GM23338 (cell line): ENCODE measurements around the gene SUB1. TPM values are rescaled to one million over a fixed set of nuclear protein-coding genes. Genes with fewer than 3 reads are reported as not detected.

ENCODE experiments used
- ATAC-seq: fragments of 200-7000 bp; cut with Tn5 transposase; 3 replicates; pipeline ENCODE4 v1.9.1; 2020
- DNase-seq: peaks from one replicate; pipeline ENCODE4 v3.0.0-alpha.2; 2015; ENCODE audit warnings: low spot score
- H2AFZ ChIP-seq: fragments of 200-600 bp; sonication (generic); 2 replicates; pipeline ENCODE4 v1.8.0; 2016; ENCODE audit warnings: antibody characterized with exemption, mild to moderate bottlenecking, moderate library complexity
- H3F3A ChIP-seq: fragments of 200-600 bp; sonication (generic); replicated peaks from 2 replicates; pipeline ENCODE4 v1.8.0; 2017; ENCODE audit warnings: antibody characterized with exemption, mixed run types, low read depth
- H3K27ac ChIP-seq: fragments of 200-600 bp; sonication (generic); 2 replicates; pipeline ENCODE4 v1.6.1; 2016; ENCODE audit warnings: low read depth
- H3K27me3 ChIP-seq: fragments of 200-600 bp; sonication (generic); 2 replicates; pipeline ENCODE4 v1.8.0; 2016; ENCODE audit warnings: mild to moderate bottlenecking, mixed run types, moderate library complexity; ENCODE audit not compliant: insufficient read depth
- H3K36me3 ChIP-seq: fragments of 200-600 bp; sonication (generic); 2 replicates; pipeline ENCODE4 v1.8.0; 2016; ENCODE audit warnings: mild to moderate bottlenecking; ENCODE audit not compliant: insufficient read depth
- H3K4me1 ChIP-seq: fragments of 200-600 bp; sonication (generic); 2 replicates; pipeline ENCODE4 v1.8.0; 2016; ENCODE audit warnings: mild to moderate bottlenecking, moderate library complexity; ENCODE audit not compliant: insufficient read depth
- H3K4me2 ChIP-seq: fragments of 200-600 bp; sonication (generic); 2 replicates; pipeline ENCODE4 v1.7.1; 2017; ENCODE audit warnings: mixed run types
- H3K4me3 ChIP-seq: fragments of 200-600 bp; sonication (generic); 2 replicates; pipeline ENCODE4 v1.6.1; 2016; ENCODE audit warnings: mixed run types
- H3K79me2 ChIP-seq: fragments of 200-600 bp; sonication (generic); replicated peaks from 2 replicates; pipeline ENCODE4 v1.8.0; 2017; ENCODE audit warnings: mild to moderate bottlenecking; ENCODE audit not compliant: insufficient read depth
- H3K9me2 ChIP-seq: fragments of 200-600 bp; sonication (generic); 2 replicates; pipeline ENCODE4 v1.8.0; 2017; ENCODE audit not compliant: insufficient read depth
- H4K20me1 ChIP-seq: fragments of 200-600 bp; sonication (generic); replicated peaks from 2 replicates; pipeline ENCODE4 v1.8.0; 2017; ENCODE audit warnings: mild to moderate bottlenecking; ENCODE audit not compliant: insufficient read depth
- H3K27ac Mint-ChIP-seq: 2 replicates; pipeline ENCODE4 v1.8.0; 2020; ENCODE audit warnings: inconsistent platforms, mild to moderate bottlenecking, moderate library complexity, mixed read lengths
- H3K27me3 Mint-ChIP-seq: 3 replicates; pipeline ENCODE4 v1.8.0; 2022; ENCODE audit warnings: low read depth, mild to moderate bottlenecking, moderate library complexity, mixed read lengths, inconsistent platforms; ENCODE audit not compliant: insufficient read depth, poor library complexity
- H3K36me3 Mint-ChIP-seq: 3 replicates; pipeline ENCODE4 v1.8.0; 2021; ENCODE audit warnings: low read depth, mild to moderate bottlenecking, inconsistent platforms, moderate library complexity, mixed read lengths
- H3K4me1 Mint-ChIP-seq: 3 replicates; pipeline ENCODE4 v1.8.0; 2020; ENCODE audit warnings: mild to moderate bottlenecking, inconsistent platforms, mixed read lengths
- H3K4me3 Mint-ChIP-seq: 3 replicates; pipeline ENCODE4 v1.8.0; 2021; ENCODE audit warnings: moderate library complexity, mild to moderate bottlenecking, inconsistent platforms, mixed read lengths
- H3K9me3 Mint-ChIP-seq: 3 replicates; pipeline ENCODE4 v1.8.0; 2020; ENCODE audit warnings: moderate library complexity, mild to moderate bottlenecking, inconsistent platforms, mixed read lengths
- CREB1 ChIP-seq: fragments of 250-450 bp; sonication (Bioruptor Pico); IDR thresholded peaks from 2 replicates; pipeline ENCODE4 v1.5.0; 2020; ENCODE audit warnings: low read depth, mild to moderate bottlenecking, moderate library complexity
- CTCF ChIP-seq, 2 experiments: fragments of 200-600 bp in 1 of 2; sonication (generic) in 1 of 2; conservative IDR thresholded peaks; 2 replicates each; pipeline versions ENCODE4 v1.5.1 to v1.6.1; 2016 to 2017; ENCODE audit warnings: antibody characterized with exemption in 2 of 2, low read depth in 2 of 2, mild to moderate bottlenecking in 2 of 2, moderate library complexity in 1 of 2
- ETS1 ChIP-seq: IDR thresholded peaks from 2 replicates; pipeline ENCODE4 v1.6.1; 2016; ENCODE audit warnings: antibody characterized with exemption
- JUNB ChIP-seq: IDR thresholded peaks from one replicate; pipeline ENCODE4 v1.6.1; 2016; ENCODE audit warnings: antibody characterized with exemption; ENCODE audit not compliant: unreplicated experiment
- NANOG ChIP-seq: IDR thresholded peaks from 2 replicates; pipeline ENCODE4 v1.6.1; 2016; ENCODE audit warnings: antibody characterized with exemption, borderline replicate concordance
- POLR2AphosphoS5 ChIP-seq: IDR thresholded peaks from 2 replicates; pipeline ENCODE4 v1.6.1; 2016; ENCODE audit warnings: antibody characterized with exemption, low read depth
- REST ChIP-seq: IDR thresholded peaks from one replicate; pipeline ENCODE4 v1.6.1; 2018; ENCODE audit warnings: antibody characterized with exemption; ENCODE audit not compliant: unreplicated experiment
- ZNF462 ChIP-seq: fragments of 250-450 bp; sonication (Bioruptor Pico); IDR thresholded peaks from 2 replicates; pipeline ENCODE4 v1.5.0; 2020; ENCODE audit warnings: mild to moderate bottlenecking, moderate library complexity
- long read RNA-seq: library from polyadenylated mRNA; unstranded; transcript quantifications from one replicate; pipeline ENCODE4 v2.0.0, GENCODE V29; 2020; ENCODE audit not compliant: unreplicated experiment
- polyA plus RNA-seq: library from polyadenylated mRNA; unstranded; fragments of >200 nt; fragmentation: Nextera tagmentation; extraction: Ambion mirVana; gene quantifications from 2 replicates; pipeline ENCODE4 v1.2.1, GENCODE V29; 2016
- total RNA-seq: library from RNA; depleted of rRNA; stranded (reverse); fragments of >200 nt; shearing (Covaris generic); gene quantifications from 2 replicates; pipeline ENCODE4 v1.2.3, GENCODE V29; 2014; rRNA removed

Gene SUB1
- total RNA-seq (288 and 365 TPM in 2 replicates), polyA plus RNA-seq (1,041 and 1,042 TPM in 2 replicates)
- long read RNA-seq, transcript SUB1-201 (5 exons, 3,507 nt): major isoform, 201 of 218 reads
- long read RNA-seq, partial matches to known transcripts: 7 of 218 reads
- long read RNA-seq, other reads (novel, unspliced or antisense): 8 of 218 reads

- Mint-ChIP-seq H3K27ac (peak within 1 kb of the TSS; percentile 94), H3K4me1 (peaks cover 46% of the 10 kb centered on the region), H3K27me3 (peaks cover 10% of the 10 kb centered on the region), H3K36me3 (peaks cover 20% of the 10 kb centered on the region), H3K9me3 (no peaks in the 10 kb centered on the region), H3K4me3 (peak within 1 kb of the TSS; percentile 91)
- Histone ChIP-seq H3K4me3 (peak within 1 kb of the TSS; percentile 88), H3K79me2 (peaks cover 34% of the 10 kb centered on the region), H4K20me1 (peaks cover 4% of the 10 kb centered on the region; the same call in 1 of the 2 replicates), H2AFZ (no peak within 1 kb of the TSS), H3K36me3 (no peaks in the 10 kb centered on the region), H3K4me2 (peak within 1 kb of the TSS; percentile 79), H3F3A (peaks cover 5% of the 10 kb centered on the region; the same call in 1 of the 2 replicates), H3K9me2 (no peaks in the 10 kb centered on the region), H3K27me3 (no peaks in the 10 kb centered on the region), H3K27ac (peak within 1 kb of the TSS; percentile 89), H3K4me1 (peaks cover 35% of the 10 kb centered on the region)
- TF ChIP-seq CREB1 (CRISPR knock-in tag) (peak; percentile 82), POLR2AphosphoS5 (peak; percentile 86), ZNF462 (CRISPR knock-in tag) (no peak), ETS1 (peak; percentile 52; the same call in 1 of the 2 replicates), CTCF (conservative IDR thresholded peaks at IDR 0.05; ENCODE audit: low read depth in 2 of 2) (peak in 1 of 2 experiments; percentile 30; a peak in 2 of 4 replicates), JUNB (no peak), REST (no peak), NANOG (no peak)
- DNase-seq (peak; percentile 94), ATAC-seq (peak; percentile 87)
These were observed at the start of gene SUB1 for GRCh38 chr5:32585446-32586275. Gene SUB1, plus strand, starts transcription at chr5:32585557. Its CDS starts 2,956 bp downstream, at chr5:32588513.
